HG03575 (cell line): Measurements from ENCODE around the gene RBM44.
"Not testable (repeated sequence)": the region's sequence is repeated elsewhere in the genome, so short reads cannot be mapped to it uniquely, and the experiment has no call there.

Experiments used
- ATAC-seq: cut with Tn5 transposase; IDR thresholded peaks from one replicate; pipeline ENCODE4 v1.9.1; 2021; ENCODE audit not compliant: unreplicated experiment, insufficient number of reproducible peaks, low FRiP score; ENCODE audit errors: extremely low read depth

RBM44 gene, protein sequence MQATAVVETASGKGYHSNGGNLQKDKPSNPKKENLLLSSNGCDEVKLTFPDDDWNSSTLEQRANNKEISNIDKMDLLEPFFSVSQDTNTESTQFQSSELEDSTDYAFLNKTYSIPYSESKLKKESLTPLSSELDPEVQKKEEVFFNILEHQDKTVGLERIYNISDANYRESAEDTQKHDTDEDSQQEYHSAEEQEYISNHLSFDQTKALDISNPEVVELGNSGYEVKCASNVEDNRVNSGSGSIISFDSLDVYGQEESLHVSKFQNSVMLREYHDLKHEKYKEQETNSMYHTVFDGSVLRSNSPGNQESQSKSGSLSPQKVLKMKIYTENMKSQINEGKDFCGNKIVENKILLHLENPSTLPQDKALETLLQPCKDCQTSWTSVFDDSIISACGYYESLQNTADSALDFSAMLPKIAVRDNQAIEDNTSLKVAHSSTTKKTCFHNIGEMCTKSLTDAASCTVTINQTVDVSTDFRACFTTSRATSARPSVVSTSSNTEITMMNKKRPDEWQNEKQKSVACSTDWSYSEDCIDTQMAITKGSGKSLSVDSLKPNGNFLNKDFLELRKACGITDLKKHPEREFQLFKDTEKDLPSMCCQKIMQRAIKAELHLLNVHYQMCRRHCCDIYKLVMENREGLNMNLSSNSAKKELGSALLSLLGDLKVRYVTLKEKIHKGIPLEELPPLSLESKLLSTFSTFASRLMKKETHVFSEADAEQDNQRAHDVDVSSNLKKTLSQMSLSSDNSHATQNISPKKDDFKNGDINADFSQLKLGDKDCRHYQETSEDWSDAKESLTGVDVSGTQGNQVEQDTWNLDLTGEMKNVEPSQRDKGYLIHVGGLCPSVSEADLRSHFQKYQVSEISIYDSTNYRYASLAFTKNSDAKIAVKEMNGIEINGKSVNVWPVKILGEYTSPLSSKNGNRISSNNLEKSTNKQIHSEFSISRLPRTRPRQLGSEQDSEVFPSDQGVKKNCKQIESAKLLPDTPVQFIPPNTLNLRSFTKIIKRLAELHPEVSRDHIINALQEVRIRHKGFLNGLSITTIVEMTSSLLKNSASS

DNA sequence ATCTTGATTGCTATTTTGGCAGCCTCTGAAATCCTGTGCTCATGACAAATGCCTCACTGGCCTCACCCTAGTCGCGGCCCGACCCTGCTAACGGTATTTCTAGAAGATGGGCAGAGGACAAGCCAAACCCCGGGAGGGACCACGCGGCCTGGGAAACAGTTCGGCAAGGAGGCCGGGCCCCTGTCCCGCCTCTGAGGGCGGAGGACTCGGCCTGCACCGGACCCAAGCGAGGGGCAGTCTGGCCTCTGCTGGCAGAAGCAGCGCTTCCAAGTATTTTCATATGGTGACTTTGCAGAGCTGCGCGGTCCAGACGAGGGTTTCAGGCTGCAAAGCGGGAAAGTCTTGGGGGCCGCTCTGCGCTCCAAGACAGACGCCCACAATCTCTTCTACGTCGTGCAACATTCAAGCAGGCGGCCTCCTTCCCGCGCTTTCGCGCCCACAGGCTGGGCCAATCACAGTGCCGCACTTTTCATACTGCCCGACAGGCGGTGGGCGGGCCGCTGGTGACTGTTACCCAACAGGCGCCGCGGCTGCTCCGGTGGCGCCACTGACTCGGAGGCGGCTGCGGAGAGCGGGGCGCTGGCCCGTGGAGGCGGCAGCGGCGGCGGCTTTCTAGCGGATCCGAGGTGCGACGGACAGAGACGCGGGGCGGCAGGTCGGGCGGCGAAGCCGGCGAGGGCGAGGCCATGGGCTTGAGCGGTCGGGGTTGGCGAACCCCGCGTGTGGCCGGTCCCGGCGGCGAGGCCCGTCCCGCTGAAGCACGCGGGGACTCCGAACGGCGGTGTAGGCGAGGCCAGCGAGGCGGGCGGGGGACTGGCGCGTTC is at the start of gene RBM44:
Gene RBM44 (plus strand): TSS at position 544 of the 824 bp plus-strand sequence. CDS start 14,831 bp downstream, outside the sequence.
- ATAC-seq = no peak

DNA sequence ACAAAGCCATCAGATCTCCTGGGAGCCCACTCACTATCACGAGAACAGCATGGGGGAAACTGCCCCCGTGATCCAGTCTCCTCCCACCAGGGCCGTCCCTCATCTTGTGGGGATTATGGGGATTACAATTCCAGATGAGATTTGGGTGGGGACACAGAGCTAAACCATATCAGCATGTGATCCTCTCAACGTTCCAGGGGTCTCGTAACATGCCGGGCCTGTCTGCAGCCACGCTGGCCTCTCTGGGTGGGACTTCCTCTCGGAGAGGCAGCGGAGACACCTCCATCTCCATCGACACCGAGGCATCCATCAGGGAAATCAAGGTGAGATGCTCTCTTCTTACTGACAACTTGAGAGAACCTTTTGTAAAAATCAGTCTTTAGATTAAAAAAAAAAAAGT is 49.6 kb upstream of the RBM44 start:
- ATAC-seq = no peak

DNA sequence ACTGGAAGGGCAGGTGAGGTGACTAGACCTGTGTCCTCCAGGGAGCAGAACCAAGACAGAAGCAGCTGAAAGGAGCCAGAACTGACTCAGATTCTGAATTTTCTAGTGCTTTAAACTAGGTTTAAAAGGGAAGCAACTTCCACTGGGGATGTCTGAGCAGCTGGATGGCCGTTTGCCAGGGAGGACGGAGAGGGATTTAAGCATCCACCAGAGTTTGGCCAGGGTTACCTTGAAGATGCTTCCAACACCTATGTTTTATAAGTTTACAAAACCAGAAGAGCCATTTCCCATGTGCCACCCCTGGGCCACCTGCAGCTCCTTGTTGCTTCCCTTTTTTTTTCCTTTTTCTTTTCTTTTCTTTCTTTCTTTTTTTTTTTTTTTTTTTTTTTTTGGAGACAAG is 48.6 kb upstream of the RBM44 start:
- no peak for ATAC-seq

DNA sequence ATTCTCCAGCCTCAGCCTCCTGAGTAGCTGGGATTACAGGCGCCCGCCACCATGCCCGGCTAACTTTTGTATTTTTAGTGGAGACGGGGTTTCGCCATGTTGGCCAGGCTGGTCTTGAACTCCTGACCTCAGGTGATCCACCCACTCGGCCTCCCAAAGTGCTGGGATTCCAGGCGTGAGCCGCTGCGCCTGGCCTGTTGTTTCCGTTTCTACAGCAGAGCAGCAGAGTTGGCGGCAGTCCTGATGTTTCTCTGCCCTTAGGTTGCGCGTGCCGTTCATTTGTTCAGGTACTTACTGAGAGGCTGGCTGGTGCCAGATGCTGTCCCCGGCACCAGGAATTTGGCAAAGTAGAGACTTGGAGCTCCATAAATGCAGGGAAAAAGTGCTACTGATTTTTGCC is 48.1 kb upstream of the RBM44 start:
- ATAC-seq = not testable (repeated sequence)

DNA sequence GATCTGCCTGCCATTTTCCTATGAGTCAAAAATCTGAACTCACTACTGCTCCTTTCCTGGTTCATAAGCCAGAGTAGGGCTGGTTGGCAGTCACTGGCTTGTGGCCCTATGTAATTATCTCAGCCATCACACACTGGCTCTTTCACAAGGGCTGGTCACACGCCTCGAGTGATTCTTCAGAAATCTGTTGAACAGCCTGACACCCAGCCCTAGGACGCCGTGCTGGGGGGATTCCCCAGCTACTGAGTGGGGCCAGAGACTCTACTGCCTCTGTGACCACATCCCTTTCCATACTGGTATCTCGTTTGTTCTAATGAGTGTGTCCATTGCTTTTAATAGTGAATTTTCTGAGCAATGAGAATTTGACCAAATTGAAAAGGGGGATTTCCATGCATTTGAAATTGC is 45.8 kb upstream of the RBM44 start:
- ATAC-seq = peak; percentile 86

DNA sequence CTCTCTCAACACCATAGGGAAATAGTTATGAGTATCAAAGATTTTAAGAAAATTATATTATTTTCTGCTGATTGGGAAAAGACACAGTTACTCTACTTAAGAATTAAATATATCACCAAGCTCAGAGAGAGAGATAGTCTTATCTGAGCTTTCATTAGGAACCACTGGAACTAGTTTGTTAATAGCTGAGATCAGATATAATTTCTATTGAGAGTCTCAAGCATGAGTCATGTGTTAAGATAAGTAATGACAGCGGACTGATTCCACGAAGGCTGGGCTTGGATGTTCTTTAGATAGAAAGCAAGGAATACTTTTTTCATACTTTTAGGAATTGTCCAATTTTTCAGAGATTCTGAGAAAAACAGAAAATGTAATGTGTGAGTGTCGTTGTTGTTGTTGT is 44.4 kb upstream of the RBM44 start:
- no peak for ATAC-seq

DNA sequence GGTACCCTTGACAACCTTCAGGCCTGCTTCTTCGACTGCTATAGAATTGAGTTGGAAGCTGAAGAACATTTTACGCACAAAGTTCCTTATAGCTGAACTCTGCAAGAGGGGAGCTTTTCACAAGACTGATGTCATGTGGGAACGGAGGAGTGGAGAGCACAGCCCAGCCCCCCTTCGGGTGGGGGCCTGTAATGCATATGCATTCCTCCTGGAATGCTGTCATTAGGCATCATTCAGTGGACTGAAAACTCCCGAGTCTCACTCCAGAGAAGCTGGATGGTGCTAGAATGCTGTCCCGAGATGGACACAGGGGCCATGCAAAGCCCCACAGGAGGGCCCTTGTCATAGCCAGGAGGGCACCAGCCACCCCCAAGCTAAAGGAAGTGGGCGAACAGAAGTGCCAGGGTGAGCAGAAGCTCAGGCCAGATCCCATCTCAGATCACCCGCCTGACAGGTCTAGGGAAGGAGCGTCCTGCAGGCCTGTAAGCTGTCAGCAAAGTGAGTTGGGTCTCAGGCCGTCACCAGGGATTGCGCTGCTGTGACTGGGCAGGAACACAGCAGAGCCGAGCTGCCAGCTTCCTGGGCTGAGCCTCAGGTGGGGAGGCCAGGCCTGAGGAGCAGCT is 43.8 kb upstream of the RBM44 start:
- ATAC-seq = no peak

GRCh38 chr2:237757616-237758015 is 41.0 kb upstream of the RBM44 start:
- ATAC-seq = no peak

GRCh38 chr2:237758185-237758584 is 40.4 kb upstream of the RBM44 start:
- no peak for ATAC-seq

DNA sequence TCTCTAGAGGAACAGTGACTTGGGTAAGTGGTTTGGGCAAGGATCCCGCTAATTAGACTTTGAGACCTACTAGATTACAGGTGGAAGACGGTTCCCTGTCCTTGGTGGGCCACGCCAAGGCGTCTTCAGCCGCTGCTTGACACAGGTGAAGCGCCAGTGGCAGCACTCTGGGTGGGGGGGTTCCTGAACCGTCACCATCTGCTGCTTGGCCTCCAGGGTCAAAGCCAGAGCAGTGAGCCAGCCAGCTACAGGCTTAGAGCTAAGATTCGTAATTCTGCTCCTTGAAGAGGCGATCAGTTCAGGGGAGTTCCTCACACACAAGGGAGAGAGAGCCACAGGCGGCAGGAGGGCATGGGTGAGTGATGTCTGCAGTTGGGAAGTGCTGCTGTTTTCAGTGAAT is 39.4 kb upstream of the RBM44 start:
- no peak for ATAC-seq

DNA sequence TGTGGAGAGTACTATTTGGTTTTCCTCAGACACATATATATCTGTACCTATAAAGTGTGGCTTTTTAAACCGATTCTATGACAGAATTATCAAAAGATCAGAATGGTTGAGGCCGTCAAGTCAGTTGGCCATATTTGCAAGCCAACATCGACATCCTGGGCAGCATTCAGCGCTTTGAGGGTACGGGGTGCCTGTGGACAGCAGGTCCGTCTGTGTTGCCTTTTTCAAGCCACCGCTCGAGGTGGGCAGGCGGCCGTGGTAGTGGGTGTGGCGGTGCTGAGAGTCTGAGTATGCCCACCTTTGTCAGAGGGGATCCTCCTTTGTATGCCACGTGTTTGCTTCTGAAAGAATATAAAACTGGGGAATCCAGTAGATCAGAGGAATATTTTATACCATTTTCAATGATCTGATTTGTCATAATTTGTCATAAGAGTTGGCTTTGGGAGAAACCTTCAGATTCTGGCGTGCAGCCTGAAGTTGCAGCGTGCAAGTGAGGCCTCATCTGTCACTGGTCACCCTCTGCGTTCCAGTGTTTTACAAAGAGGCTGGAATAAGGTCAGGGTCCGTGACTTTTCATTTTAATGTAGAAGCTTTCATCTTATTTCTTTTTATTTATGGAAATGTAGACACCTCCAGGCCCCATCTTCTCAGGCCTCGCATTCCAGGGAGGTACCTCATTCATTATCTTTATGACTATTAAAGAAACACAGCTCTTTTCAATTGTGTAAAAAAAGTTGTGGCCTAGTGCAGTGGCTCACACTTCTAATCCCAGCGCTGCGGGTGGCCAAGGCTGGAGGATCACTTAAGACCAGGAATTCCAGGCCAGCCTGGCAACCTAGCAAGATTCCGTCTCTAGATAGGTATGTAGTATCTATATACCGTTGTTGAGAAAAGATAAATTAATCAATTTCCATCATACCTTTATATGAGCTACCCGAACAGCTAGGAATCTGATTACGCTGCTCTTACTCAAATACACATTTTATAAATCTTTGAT is 37.8 kb upstream of the RBM44 start:
- ATAC-seq = no peak

GRCh38 chr2:237762291-237763182 is 36.0 kb upstream of the RBM44 start:
- ATAC-seq = not testable (repeated sequence)

GRCh38 chr2:237763812-237764211 is 34.8 kb upstream of the RBM44 start:
- no peak for ATAC-seq

DNA sequence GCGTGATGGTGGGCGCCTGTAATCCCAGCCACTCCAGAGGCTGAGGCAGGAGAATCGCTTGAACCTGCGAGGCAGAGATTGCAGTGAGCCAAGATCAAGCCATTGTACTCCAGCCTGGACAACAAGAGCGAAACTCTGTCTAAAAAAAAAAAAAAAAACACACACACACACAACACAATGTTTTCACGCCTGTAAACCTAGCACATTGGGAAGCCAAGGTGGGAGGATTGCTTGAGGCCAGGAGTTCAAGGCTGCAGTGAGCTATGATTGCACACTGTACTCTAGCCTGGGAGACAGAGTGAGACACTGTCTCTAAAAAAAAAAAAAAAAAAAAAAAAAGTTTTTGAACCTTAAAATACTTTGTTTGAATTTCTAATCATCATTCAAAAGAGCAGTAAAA is 33.5 kb upstream of the RBM44 start:
- ATAC-seq = not testable (repeated sequence)

DNA sequence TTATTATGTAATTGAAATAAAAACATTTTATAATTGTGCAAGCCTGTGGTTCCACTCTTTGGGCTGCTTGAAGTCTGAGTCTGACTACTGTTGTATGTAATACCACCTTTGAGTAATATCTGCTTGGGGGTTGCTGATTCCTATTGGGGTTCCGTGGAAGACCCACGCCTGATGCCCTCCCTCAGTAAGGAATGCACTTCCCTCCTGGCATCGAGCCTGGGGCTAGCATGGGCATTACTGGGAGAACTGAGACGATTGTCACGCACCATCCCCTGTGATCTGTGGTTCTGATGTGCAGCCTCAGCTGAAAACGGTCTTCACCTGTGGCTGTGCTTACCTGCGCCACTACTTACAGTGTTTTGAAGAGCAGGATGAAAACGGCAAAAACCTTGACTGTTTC is 32.7 kb upstream of the RBM44 start:
- no peak for ATAC-seq

- ATAC-seq = no peak
Observed at GRCh38 chr2:237766340-237766739, 32.2 kb upstream of the RBM44 start.
